Measurements from ENCODE around the gene PLEKHH1.

The PLEKHH1 gene

GRCh38 chr14:67582061-67582460 lies 49.0 kb downstream of the PLEKHH1 start:
- Histone ChIP-seq H3K27ac (ENCODE audit: extremely low read depth, low read depth, low read length) (no peak overlapping the region), H3K9me3 (ENCODE audit: control insufficient read depth, insufficient read depth, low read depth, low read length) (no peaks in the 10 kb centered on the region), H3K36me3 (ENCODE audit: control insufficient read depth in 2 of 2, insufficient read depth in 1 of 2, low read length in 2 of 2) (peaks cover 3 to 86% of the 10 kb centered on the region in 2 experiments), H3K4me1 (ENCODE audit: control insufficient read depth, insufficient read depth, low read length) (no peaks in the 10 kb centered on the region), H3K4me3 (ENCODE audit: low read depth, low read length) (no peak overlapping the region)
- no peak for TF ChIP-seq ZNF843 (tag by site-specific recombination; IDR thresholded peaks at IDR 0.05)
- no peak for TF ChIP-seq KLF7 (tag by site-specific recombination; IDR thresholded peaks at IDR 0.05; ENCODE audit: borderline replicate concordance)
- TF ChIP-seq SCRT1 (tag by site-specific recombination; IDR thresholded peaks at IDR 0.05; ENCODE audit: borderline replicate concordance), result no peak
- TF ChIP-seq ZNF449 (tag by site-specific recombination; IDR thresholded peaks at IDR 0.05), result no peak
- TF ChIP-seq ZNF530 (tag by site-specific recombination; IDR thresholded peaks at IDR 0.05; ENCODE audit: low read depth), result no peak
- TF ChIP-seq BCL6B (tag by site-specific recombination; IDR thresholded peaks at IDR 0.05), result no peak
- no peak for TF ChIP-seq WT1 (tag by site-specific recombination; IDR thresholded peaks at IDR 0.05)
- TF ChIP-seq SETDB1 (IDR thresholded peaks at IDR 0.05; ENCODE audit: insufficient read length, low read length), result no peak
- no peak for TF ChIP-seq SP3 (tag by site-specific recombination; IDR thresholded peaks at IDR 0.05)
- TF ChIP-seq REPIN1 (tag by site-specific recombination; IDR thresholded peaks at IDR 0.05; ENCODE audit: low read depth), result no peak
- no peak for TF ChIP-seq GLIS2 (tag by site-specific recombination; IDR thresholded peaks at IDR 0.05)
- TF ChIP-seq PBX3 (CRISPR knock-in tag; IDR thresholded peaks at IDR 0.05), result no peak
- no peak for TF ChIP-seq ZNF580 (tag by site-specific recombination; IDR thresholded peaks at IDR 0.05)
- no peak for TF ChIP-seq TCF7L2 (IDR thresholded peaks at IDR 0.05; ENCODE audit: borderline replicate concordance, low read depth, low read length)
- no peak for TF ChIP-seq ZNF398 (tag by site-specific recombination; IDR thresholded peaks at IDR 0.05)
- no peak for TF ChIP-seq PRDM10 (tag by site-specific recombination; IDR thresholded peaks at IDR 0.05)
- TF ChIP-seq ZNF544 (tag by site-specific recombination; IDR thresholded peaks at IDR 0.05), result no peak
- TF ChIP-seq ZBTB7A (tag by site-specific recombination; IDR thresholded peaks at IDR 0.05; ENCODE audit: low read depth), result no peak
- no peak for TF ChIP-seq HOXD13 (CRISPR knock-in tag; IDR thresholded peaks at IDR 0.05; ENCODE audit: borderline replicate concordance)
- POLR2A ChIA-PET, result no interaction called here
- CTCF ChIA-PET, result interaction anchor here (0.6 to 8.8 kb wide), 11 partner anchors 11 to 154 kb away, joined by 3 to 131 read pairs (median 8); partner anchors contain the start of genes PIGH and RDH12
